Osteocyte (in vitro differentiated cells): ENCODE results near the gene ADCY3. TPM values are rescaled to one million over a fixed set of nuclear protein-coding genes. Genes with fewer than 3 reads are reported as not detected.

Experiments used
- DNase-seq: peaks from one replicate; pipeline ENCODE4 v3.0.0; 2021; ENCODE audit warnings: mixed read lengths; ENCODE audit not compliant: unreplicated experiment; ENCODE audit errors: extremely low spot score
- H3K27ac Mint-ChIP-seq: one replicate; pipeline ENCODE4 v1.8.0; 2021; ENCODE audit warnings: mild to moderate bottlenecking, mixed read lengths; ENCODE audit not compliant: unreplicated experiment
- H3K27me3 Mint-ChIP-seq: one replicate; pipeline ENCODE4 v1.8.0; 2021; ENCODE audit warnings: mixed read lengths; ENCODE audit not compliant: unreplicated experiment
- H3K36me3 Mint-ChIP-seq: one replicate; pipeline ENCODE4 v1.8.0; 2021; ENCODE audit warnings: mixed read lengths; ENCODE audit not compliant: unreplicated experiment
- H3K4me1 Mint-ChIP-seq: one replicate; pipeline ENCODE4 v1.8.0; 2021; ENCODE audit warnings: mixed read lengths; ENCODE audit not compliant: unreplicated experiment
- H3K4me3 Mint-ChIP-seq: one replicate; pipeline ENCODE4 v1.8.0; 2021; ENCODE audit warnings: mild to moderate bottlenecking, moderate library complexity, mixed read lengths; ENCODE audit not compliant: unreplicated experiment
- H3K9me3 Mint-ChIP-seq: one replicate; pipeline ENCODE4 v1.8.0; 2021; ENCODE audit warnings: mixed read lengths; ENCODE audit not compliant: unreplicated experiment
- total RNA-seq: library from RNA; stranded (reverse); gene quantifications from 2 replicates; pipeline ENCODE4 v1.2.1, GENCODE V29; 2021
- TF ChIP-seq, protein P1 (sequence below): fragments of 200-600 bp; sonication (generic); IDR thresholded peaks from 2 replicates; pipeline ENCODE4 v1.5.0; 2021; ENCODE audit warnings: antibody characterized with exemption, mild to moderate bottlenecking, moderate library complexity

The ADCY3 gene
- total RNA-seq, 1 donor from 2014 or later: 99.9 TPM

- TF ChIP-seq, protein P1, sequence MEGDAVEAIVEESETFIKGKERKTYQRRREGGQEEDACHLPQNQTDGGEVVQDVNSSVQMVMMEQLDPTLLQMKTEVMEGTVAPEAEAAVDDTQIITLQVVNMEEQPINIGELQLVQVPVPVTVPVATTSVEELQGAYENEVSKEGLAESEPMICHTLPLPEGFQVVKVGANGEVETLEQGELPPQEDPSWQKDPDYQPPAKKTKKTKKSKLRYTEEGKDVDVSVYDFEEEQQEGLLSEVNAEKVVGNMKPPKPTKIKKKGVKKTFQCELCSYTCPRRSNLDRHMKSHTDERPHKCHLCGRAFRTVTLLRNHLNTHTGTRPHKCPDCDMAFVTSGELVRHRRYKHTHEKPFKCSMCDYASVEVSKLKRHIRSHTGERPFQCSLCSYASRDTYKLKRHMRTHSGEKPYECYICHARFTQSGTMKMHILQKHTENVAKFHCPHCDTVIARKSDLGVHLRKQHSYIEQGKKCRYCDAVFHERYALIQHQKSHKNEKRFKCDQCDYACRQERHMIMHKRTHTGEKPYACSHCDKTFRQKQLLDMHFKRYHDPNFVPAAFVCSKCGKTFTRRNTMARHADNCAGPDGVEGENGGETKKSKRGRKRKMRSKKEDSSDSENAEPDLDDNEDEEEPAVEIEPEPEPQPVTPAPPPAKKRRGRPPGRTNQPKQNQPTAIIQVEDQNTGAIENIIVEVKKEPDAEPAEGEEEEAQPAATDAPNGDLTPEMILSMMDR: no peak
- H3K36me3 Mint-ChIP-seq: peaks cover 7% of the 10 kb centered on the region
These were observed 134.2 kb downstream of the ADCY3 start for GRCh38 chr2:24785671-24786321.

GRCh38 chr2:24783641-24784040, 136.4 kb downstream of the ADCY3 start:
- TF ChIP-seq, protein P1: no peak
- Mint-ChIP-seq H3K36me3 (no peaks in the 10 kb centered on the region), H3K27ac (no peak overlapping the region), H3K9me3 (no peaks in the 10 kb centered on the region), H3K27me3 (no peaks in the 10 kb centered on the region), H3K4me3 (no peak overlapping the region), H3K4me1 (peaks cover 2% of the 10 kb centered on the region)
- no peak for DNase-seq

More at GRCh38 chr2:24785671-24786321, 134.2 kb downstream of the ADCY3 start:
- no peaks in the 10 kb centered on the region for H3K27me3 Mint-ChIP-seq
- peaks cover 2% of the 10 kb centered on the region for H3K4me1 Mint-ChIP-seq
- no peak overlapping the region for H3K4me3 Mint-ChIP-seq
- no peak overlapping the region for H3K27ac Mint-ChIP-seq
- no peak for DNase-seq
- no peaks in the 10 kb centered on the region for H3K9me3 Mint-ChIP-seq

DNA sequence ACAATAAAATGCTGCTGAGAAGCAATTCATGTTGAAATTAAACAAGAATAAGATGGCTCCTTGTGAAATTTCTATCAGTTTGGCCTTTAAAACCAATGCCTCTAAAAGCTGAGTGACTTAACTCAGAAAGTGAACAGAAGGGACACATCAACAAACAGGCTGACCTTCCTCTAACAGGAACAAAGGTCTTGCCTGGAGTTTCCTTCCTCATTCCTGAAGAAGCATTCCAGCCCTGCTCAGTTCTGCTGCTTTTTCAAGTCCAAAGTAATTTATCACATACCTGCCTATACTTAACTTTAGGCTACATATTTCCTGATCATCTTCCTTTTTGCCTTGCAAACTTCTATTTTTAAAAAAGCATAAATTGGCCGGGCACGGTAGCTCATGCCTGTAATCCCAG, 140.9 kb downstream of the ADCY3 start:
- Mint-ChIP-seq H3K27me3 (no peaks in the 10 kb centered on the region), H3K4me3 (no peak overlapping the region), H3K36me3 (no peaks in the 10 kb centered on the region), H3K9me3 (no peaks in the 10 kb centered on the region), H3K27ac (no peak overlapping the region), H3K4me1 (no peaks in the 10 kb centered on the region)
- TF ChIP-seq, protein P1: no peak
- no peak for DNase-seq

- Mint-ChIP-seq H3K4me3 (no peak overlapping the region), H3K27ac (no peak overlapping the region), H3K36me3 (peaks cover 15% of the 10 kb centered on the region), H3K4me1 (peaks cover 5% of the 10 kb centered on the region), H3K9me3 (no peaks in the 10 kb centered on the region), H3K27me3 (no peaks in the 10 kb centered on the region)
- TF ChIP-seq, protein P1: no peak
- no peak for DNase-seq
These were observed 145.7 kb downstream of the ADCY3 start for GRCh38 chr2:24774373-24774772.

GRCh38 chr2:24771764-24772586, 148.1 kb downstream of the ADCY3 start:
- Mint-ChIP-seq H3K36me3 (peaks cover 17% of the 10 kb centered on the region), H3K9me3 (no peaks in the 10 kb centered on the region), H3K27me3 (no peaks in the 10 kb centered on the region), H3K4me3 (no peak overlapping the region), H3K27ac (no peak overlapping the region), H3K4me1 (peaks cover 5% of the 10 kb centered on the region)
- TF ChIP-seq, protein P1: no peak
- DNase-seq: no peak
